AG04450 (cell line): ENCODE data around the gene ATP13A4. TPM values are rescaled to one million over a fixed set of nuclear protein-coding genes. Genes with fewer than 3 reads are reported as not detected.

Experiments
- CTCF ChIA-PET: fragments of 300-600, 350-600 bp; formaldehyde crosslinking; extraction: SDS; loops from one replicate; lab custom pipeline; 2022; ENCODE audit warnings: antibody characterized with exemption, inconsistent platforms; lab: Charles Lee
- POLR2A ChIA-PET: fragments of 350-600 bp; formaldehyde crosslinking; extraction: SDS; loops from one replicate; lab custom pipeline; 2021; ENCODE audit warnings: antibody characterized with exemption, inconsistent platforms; lab: Yijun Ruan, JAX
- DNase-seq: peaks from one replicate; pipeline ENCODE4 v3.0.0-alpha.2; 2011; ENCODE audit warnings: low read depth, low spot score
- H3K27ac ChIP-seq: one replicate; pipeline ENCODE4 v1.5.1; 2012; ENCODE audit warnings: low read depth, low read length, control low read depth
- H3K27me3 ChIP-seq: one replicate; pipeline ENCODE4 v1.6.0; 2012; ENCODE audit warnings: low read length; ENCODE audit not compliant: control insufficient read depth, insufficient read depth
- H3K4me3 ChIP-seq: 2 replicates; pipeline ENCODE4 v1.5.1; 2011; ENCODE audit warnings: mild to moderate bottlenecking, low read depth, low read length, control low read depth
- H3K9me3 ChIP-seq: 2 replicates; pipeline ENCODE4 v1.5.1; 2012; ENCODE audit warnings: low read length; ENCODE audit not compliant: control insufficient read depth, insufficient read depth
- polyA plus RNA-seq: library from polyadenylated mRNA; depleted of rRNA; stranded (reverse); fragments of >200 nt; gene quantifications from 2 replicates; pipeline ENCODE4 v1.2.3, GENCODE V29; 2011
- TF ChIP-seq, protein P1 (sequence below): IDR thresholded peaks from 2 replicates; pipeline ENCODE4 v1.5.1; 2011; ENCODE audit warnings: low read depth, low read length, control low read depth, inconsistent platforms

Gene ATP13A4
- polyA plus RNA-seq, 1 experiment: 0.04 TPM

DNA sequence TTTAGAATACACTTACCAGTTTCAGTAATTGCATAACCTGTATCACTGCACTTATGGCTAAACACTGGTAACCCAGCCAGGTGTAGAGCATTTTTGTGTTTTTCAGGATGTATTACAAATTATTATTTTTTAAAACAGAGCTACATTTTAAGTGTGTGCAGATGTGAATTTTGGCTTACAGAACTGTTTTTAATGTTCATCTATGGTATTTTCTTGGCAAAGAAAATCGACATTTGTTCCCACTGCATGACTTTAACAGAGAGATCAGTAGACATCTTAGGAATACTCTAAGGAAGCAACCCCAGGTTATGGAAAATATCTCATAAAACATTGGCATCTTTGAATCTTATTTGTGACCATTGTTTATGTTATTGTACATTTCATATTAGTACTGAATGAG, 73.3 kb downstream of the ATP13A4 start:
- ChIA-PET CTCF (no interaction called here), POLR2A (no interaction called here)
- Histone ChIP-seq H3K4me3 (no peak overlapping the region), H3K27ac (no peak overlapping the region), H3K27me3 (no peaks in the 10 kb centered on the region), H3K9me3 (no peaks in the 10 kb centered on the region)
- no peak for DNase-seq
- TF ChIP-seq, protein P1, sequence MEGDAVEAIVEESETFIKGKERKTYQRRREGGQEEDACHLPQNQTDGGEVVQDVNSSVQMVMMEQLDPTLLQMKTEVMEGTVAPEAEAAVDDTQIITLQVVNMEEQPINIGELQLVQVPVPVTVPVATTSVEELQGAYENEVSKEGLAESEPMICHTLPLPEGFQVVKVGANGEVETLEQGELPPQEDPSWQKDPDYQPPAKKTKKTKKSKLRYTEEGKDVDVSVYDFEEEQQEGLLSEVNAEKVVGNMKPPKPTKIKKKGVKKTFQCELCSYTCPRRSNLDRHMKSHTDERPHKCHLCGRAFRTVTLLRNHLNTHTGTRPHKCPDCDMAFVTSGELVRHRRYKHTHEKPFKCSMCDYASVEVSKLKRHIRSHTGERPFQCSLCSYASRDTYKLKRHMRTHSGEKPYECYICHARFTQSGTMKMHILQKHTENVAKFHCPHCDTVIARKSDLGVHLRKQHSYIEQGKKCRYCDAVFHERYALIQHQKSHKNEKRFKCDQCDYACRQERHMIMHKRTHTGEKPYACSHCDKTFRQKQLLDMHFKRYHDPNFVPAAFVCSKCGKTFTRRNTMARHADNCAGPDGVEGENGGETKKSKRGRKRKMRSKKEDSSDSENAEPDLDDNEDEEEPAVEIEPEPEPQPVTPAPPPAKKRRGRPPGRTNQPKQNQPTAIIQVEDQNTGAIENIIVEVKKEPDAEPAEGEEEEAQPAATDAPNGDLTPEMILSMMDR: no peak

GRCh38 chr3:193474446-193474845, 80.2 kb downstream of the ATP13A4 start:
- TF ChIP-seq, protein P1: no peak
- POLR2A ChIA-PET: no interaction called here
- H3K4me3 ChIP-seq: no peak overlapping the region
- no peak for DNase-seq
- no peaks in the 10 kb centered on the region for H3K27me3 ChIP-seq
- CTCF ChIA-PET: interaction anchor here (0.7 kb wide), 1 partner anchor 14 kb away, joined by 9 read pairs; no protein-coding TSS in a partner anchor
- H3K9me3 ChIP-seq: no peaks in the 10 kb centered on the region
- H3K27ac ChIP-seq: no peak overlapping the region

- no peak for DNase-seq
- TF ChIP-seq, protein P1: no peak
- ChIA-PET CTCF (interaction anchor here (1.4 kb wide), 1 partner anchor 9 kb away, joined by 5 read pairs; no protein-coding TSS in a partner anchor), POLR2A (no interaction called here)
- no peak overlapping the region for H3K4me3 ChIP-seq
- H3K27me3 ChIP-seq: no peaks in the 10 kb centered on the region
- no peak overlapping the region for H3K27ac ChIP-seq
- H3K9me3 ChIP-seq: no peaks in the 10 kb centered on the region
Observed at GRCh38 chr3:193470710-193471109, 84.0 kb downstream of the ATP13A4 start.

GRCh38 chr3:193465992-193466608, 88.6 kb downstream of the ATP13A4 start:
- ChIA-PET POLR2A (no interaction called here), CTCF (no interaction called here)
- no peak for DNase-seq
- H3K4me3 ChIP-seq: no peak overlapping the region
- no peak overlapping the region for H3K27ac ChIP-seq
- H3K27me3 ChIP-seq: no peaks in the 10 kb centered on the region
- TF ChIP-seq, protein P1: no peak
- H3K9me3 ChIP-seq: no peaks in the 10 kb centered on the region

- no peak for DNase-seq
- Histone ChIP-seq H3K27ac (no peak overlapping the region), H3K4me3 (no peak overlapping the region), H3K9me3 (no peaks in the 10 kb centered on the region), H3K27me3 (no peaks in the 10 kb centered on the region)
- TF ChIP-seq, protein P1: no peak
- POLR2A ChIA-PET: no interaction called here
- CTCF ChIA-PET: no interaction called here
Observed at GRCh38 chr3:193464889-193465288, 89.8 kb downstream of the ATP13A4 start.
